ENCODE measurements around the gene DHRSX. TPM values are rescaled to one million over a fixed set of nuclear protein-coding genes. Genes with fewer than 3 reads are reported as not detected.

The DHRSX gene
- total and polyA plus RNA-seq, 9 of the 15 experiments (the other 6 are each of a cell fraction or from before 2014, with no cell fraction given) = 0.59 to 11.0 (median 6.2) TPM

DNA sequence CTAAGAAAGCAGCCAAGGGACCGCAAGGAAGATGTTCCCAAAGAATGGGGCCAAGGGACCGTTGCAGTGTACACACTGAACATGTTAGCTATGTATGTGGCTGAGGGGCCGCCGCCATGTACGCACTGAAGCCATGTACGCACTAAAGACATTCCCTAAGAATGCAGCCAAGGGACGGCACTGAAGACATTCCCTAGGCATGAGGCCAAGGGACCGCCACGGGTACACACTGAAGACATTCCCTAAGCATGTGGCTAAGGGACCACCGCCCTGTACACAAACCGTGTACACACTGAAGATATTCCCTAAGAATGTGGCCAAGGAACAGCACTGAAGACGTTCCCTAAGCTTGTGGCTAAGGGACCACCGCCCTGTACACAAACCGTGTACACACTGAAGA is 54.0 kb downstream of the DHRSX start (continued):
- TF ChIP-seq CEBPZ (IDR thresholded peaks at IDR 0.05; ENCODE audit: borderline replicate concordance, low read depth, low read length) (no peak), OTX1 (CRISPR knock-in tag; IDR thresholded peaks at IDR 0.05) (no peak), ZNF140 (CRISPR knock-in tag; IDR thresholded peaks at IDR 0.05) (no peak), HLTF (IDR thresholded peaks at IDR 0.05) (no peak), ZNF217 (CRISPR knock-in tag; IDR thresholded peaks at IDR 0.05) (no peak), EHMT2 (IDR thresholded peaks at IDR 0.05) (no peak), ZNF644 (tag; IDR thresholded peaks at IDR 0.05; ENCODE audit: low read depth) (no peak)
